GM23248 (cell line): ENCODE data around the gene RAB25.

ENCODE experiments used
- EZH2 ChIP-seq: fragments of 200-600 bp; sonication (generic); IDR thresholded peaks from 2 replicates; pipeline ENCODE4 v1.6.1; 2018; ENCODE audit warnings: antibody characterized with exemption, mild to moderate bottlenecking; ENCODE audit not compliant: insufficient read depth, poor library complexity, severe bottlenecking
- EZH2phosphoT487 ChIP-seq: fragments of 200-600 bp; sonication (generic); IDR thresholded peaks from 2 replicates; pipeline ENCODE4 v1.6.1; 2018; ENCODE audit warnings: antibody characterized with exemption, moderate library complexity, mild to moderate bottlenecking, low read depth; ENCODE audit not compliant: insufficient read depth

DNA sequence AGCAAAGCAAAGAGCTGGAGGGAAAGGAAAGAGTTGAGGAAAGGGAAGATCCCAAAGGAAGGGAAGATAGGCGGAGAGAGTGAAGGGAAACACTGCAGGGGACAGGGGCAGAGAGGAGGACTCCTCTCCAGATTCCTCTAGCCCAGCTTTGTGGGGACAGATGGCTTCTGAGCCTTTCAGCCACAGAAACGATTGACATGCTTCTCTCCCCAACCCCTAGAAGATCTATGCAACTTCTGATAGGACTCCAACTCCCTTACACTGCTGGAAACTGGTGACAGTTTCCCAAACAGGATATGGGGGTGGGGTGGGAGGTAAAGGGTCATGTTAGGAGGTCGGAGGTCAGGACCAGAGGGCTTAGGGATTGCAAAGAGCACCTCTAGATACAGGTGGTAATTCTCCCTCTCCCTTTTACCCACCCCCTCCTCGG is 14.8 kb downstream of the RAB25 start:
- TF ChIP-seq EZH2phosphoT487 = no peak
- no peak for TF ChIP-seq EZH2
